Fibroblast of gingiva (primary cell): ENCODE results near the gene TRMT44.
"Not testable (repeated sequence)": the region's sequence is repeated elsewhere in the genome, so short reads cannot be mapped to it uniquely, and the experiment has no call there.

Source experiments
- DNase-seq: peaks from one replicate; pipeline ENCODE4 v3.0.0-alpha.2; 2011; ENCODE audit warnings: low read depth

Gene TRMT44

GRCh38 chr4:8406887-8407286, 33.7 kb upstream of the TRMT44 start:
- not testable (repeated sequence) for DNase-seq

DNA sequence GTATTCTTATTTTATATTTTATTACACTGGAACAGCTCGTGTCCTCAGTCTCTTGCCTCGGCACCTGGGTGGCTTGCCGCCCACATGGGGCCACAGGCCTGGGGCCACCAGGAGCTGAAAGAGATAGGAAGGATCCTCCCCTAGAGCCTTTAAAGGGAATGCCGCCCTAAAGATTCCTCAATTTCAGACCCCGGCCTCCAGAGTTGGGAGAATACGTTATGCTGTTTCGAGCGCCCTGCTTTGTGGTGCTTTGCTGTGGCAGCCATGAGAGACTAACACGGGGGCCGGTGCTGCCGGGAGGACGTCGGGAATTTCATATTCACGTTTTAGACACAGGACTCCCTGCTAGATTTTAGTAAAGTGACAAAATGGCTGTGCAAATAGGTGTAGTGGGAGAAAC, 33.3 kb upstream of the TRMT44 start:
- no peak for DNase-seq

- no peak for DNase-seq
Observed at GRCh38 chr4:8407756-8408155, 32.8 kb upstream of the TRMT44 start.

DNA sequence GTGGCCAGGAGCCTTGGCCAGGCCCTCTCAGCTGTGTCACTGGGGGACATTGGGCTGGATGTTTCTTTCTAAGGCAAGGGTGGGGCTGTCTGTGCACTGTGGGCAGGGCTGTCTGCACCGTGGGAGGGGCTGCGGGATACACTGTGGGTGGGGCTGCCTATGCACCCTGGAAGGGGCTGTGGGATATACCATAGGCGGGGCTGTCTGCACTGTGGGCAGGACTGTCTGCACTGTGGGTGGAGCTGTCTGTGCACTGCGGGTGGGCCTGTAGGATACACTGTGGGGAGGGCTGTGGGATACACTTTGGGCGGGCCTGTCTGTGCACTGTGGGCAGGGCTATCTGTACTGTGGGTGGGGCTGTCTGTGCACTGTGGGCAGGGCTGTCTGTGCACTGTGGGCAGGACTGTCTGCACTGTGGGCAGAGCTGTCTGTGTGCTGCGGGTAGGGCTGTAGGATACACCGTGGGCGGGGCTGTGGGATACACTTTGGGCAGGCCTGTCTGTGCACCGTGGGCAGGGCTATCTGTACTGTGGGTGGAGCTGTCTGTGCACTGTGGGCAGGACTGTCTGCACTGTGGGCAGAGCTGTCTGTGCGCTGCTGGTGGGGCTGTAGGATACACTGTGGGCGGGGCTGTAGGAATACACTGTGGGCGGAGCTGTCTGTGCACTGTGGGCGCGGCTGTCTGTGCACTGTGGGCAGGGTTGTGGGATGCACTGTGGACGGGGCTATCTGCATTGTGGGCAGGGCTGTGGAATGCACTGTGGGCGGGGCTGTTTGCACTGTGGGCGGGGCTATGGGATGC, 31.1 kb upstream of the TRMT44 start:
- DNase-seq = peak; percentile 26

- DNase-seq = peak; percentile 30
Observed at GRCh38 chr4:8410066-8410625, 30.4 kb upstream of the TRMT44 start.

DNA sequence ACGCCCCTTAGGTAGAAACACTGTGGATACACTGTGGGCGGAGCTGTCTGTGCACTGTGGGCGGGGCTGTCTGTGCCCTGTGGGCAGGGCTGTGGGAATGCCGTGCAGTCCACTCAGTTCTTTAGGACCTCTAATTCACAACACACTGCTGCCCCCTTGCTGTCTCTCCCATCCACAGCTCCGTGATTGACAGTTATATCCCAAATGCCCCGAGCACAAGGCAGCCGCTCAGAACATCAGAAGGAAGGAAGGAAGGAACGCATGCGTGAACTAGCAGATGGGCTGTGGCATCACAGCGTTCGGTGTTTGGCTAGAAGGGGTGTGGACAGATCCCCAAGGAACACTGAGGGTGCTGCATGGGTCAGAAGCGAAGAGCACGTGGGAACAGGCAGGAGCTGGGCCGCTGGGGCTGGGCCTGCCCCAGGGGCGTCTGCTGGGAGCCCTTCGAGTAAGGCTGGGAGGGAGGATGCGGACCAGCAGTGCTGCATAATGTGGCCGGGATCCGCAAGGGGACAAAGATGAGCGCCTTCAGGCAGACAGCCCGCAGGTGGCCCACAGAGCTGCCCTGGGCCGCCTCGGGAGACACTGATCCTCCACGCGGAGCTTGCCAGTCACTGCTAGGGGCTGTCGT, 29.8 kb upstream of the TRMT44 start:
- peak; percentile 42 for DNase-seq

DNA sequence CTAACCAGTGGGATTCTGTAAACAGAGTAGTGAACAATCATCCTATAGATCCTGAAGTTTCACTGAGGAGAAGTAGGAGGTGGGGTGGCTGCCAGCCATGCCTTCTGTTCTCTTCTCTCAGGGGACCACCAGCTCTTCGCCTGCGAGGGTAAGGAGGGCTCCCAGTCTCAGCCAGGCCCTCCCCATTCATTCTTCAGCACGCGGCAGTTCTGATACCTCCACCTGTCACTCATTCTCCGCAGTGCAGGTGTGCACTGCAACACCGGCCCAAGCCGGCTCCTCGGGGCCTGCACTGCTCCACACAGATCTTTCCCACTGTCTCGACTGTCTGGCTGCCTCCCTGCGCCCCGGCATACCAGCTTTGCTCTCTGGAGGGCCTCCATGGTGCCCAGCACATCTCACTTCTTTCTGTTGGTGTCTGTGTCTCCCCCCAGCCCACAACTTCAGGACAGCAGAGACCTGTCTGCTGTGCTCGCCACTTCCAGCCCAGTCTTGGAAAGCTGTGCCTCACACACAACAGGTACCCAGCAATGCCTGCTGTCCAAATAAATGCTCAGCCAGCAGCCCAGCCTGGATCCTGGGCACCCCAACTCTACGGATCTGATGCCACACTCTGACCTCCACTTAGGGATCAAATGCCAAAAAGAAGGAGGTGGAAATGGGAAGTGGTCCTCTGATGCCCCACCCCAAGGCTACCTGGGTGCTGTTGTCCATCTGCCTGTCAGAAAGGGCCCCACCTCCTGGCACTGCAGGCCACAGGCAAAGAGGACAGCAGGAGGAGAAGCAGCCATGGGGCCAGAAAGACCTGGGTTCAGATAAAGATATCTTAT, 29.0 kb upstream of the TRMT44 start:
- no peak for DNase-seq

DNA sequence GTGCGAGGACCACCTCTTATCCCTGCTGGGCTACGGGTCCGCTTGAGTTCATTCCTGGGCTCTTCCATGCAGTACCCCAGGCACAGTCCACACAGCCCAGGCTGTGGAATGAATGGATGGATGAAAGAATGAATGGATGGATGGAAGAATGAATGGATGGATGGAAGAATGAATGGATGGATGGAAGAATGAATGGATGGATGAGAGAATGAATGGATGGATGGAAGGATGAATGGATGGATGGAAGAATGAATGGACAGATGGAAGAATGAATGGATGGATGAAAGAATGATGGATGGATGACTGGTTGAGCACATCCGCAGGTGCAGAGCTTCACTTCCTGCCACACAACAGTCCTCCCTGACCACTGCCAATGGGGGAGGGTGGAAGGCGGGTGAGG, 28.3 kb upstream of the TRMT44 start:
- no peak for DNase-seq

DNA sequence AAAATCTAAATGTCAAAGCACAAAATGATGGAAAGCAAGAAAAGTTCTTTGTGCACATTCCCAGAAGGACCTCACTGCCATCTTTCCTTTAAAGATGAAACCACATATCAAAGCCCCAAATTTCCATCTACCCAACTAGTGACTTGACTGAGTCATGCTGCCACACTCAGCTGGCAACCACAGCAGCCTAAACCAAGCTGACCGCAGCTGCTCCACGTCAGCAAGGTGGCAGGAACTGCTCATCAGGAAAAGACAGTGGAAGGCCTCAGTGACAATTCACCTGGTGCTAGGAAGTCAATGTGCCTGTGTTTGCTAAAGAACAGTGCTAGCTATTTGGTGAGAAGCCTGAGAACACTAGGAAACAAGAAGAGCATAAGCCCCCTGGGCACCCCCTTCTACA, 26.2 kb upstream of the TRMT44 start:
- DNase-seq = no peak

GRCh38 chr4:8417071-8417614, 23.4 kb upstream of the TRMT44 start:
- DNase-seq = no peak

- DNase-seq = peak; percentile 44
Observed at GRCh38 chr4:8419222-8420041, 21.1 kb upstream of the TRMT44 start.

GRCh38 chr4:8420151-8420550, 20.4 kb upstream of the TRMT44 start:
- DNase-seq = not testable (repeated sequence)

GRCh38 chr4:8422327-8422726, 18.2 kb upstream of the TRMT44 start:
- no peak for DNase-seq

GRCh38 chr4:8422786-8423185, 17.8 kb upstream of the TRMT44 start:
- DNase-seq = no peak

- DNase-seq = no peak
Observed at GRCh38 chr4:8427262-8427661, 13.3 kb upstream of the TRMT44 start.

GRCh38 chr4:8427761-8428287, 12.8 kb upstream of the TRMT44 start:
- peak; percentile 62 for DNase-seq

GRCh38 chr4:8428288-8429097, 12.1 kb upstream of the TRMT44 start:
- peak; percentile 86 for DNase-seq

DNA sequence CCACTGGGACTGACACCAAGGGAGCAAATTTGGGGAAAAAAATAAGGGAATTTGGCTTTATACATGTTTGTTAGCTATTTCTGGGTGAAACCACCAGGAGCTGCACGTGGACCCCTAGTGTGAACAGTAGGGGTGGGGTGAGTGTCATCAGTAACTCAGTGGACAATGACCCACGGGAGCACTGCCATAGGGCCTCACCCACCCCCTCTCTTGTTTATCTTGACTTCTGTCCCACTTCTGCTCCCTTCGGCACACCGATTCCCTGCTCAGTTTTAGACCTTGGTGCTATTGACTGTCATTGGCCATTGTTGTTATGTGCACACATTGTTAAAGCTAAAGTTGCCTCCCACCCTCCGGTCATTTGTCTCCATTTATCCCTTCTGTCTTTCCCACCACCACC, 9.0 kb upstream of the TRMT44 start:
- DNase-seq = no peak

- DNase-seq = no peak
Observed at GRCh38 chr4:8433136-8433535, 7.4 kb upstream of the TRMT44 start.
